ENCODE results near the gene GPHN.
A peak's percentile ranks its signal among the peaks of the same experiment; 100 is the strongest.

GPHN gene

DNA sequence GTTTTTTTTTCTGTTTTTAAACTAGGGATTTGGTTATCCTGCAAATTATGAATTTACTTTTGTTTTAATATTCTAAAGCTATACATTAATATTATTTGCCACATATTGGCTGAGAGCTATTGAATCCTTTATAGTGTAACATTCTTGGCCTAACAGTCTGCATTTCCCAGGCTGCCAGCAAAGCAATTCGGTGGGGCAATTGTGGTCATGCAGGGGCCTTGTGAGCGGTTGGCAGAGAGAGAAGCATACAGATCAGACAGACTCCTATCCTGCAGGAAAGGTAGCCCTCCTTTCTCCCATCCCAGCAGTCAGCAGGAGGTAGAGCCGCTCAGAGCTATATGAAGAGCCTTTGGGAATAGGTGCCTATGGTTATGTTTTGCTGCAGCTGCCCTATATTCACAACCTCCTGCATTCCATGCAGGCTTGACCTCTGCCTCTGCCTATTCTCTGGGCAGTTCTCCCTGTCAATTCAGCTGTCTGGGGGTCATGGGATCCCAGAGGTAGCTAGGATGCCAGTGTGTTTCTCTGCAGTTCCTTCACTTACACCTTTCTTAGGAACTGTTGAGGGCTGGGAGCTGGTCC, 144.7 kb downstream of the GPHN start:
- no peak overlapping the region for H3K4me3 ChIP-seq (ENCODE audit: control insufficient read depth, low read depth, low read length)
- no peak for TF ChIP-seq CTCF (conservative IDR thresholded peaks at IDR 0.05; ENCODE audit: control insufficient read depth, insufficient read depth, low read depth, low read length)
- DNase-seq (ENCODE audit: low read depth): no peak

DNA sequence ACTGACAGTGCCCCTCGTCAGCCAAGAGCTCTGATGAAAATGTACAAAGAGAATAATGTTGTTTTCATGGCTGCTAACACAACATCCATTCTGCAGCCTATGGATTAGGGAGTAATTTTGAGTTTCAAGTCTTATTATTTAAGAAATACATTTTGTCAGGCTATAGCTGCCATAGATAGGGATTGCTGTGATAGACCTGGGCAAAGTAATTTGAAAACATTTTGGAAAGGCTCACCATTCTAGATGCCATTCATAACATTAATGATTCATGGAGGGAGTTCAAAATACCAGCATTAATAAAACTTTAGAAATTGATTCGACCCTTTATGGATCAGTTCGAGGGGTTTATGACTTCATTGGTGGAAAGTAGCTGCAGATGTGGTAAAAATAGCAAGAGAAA, 149.8 kb downstream of the GPHN start:
- no peak for DNase-seq (ENCODE audit: low read depth)
- TF ChIP-seq CTCF (conservative IDR thresholded peaks at IDR 0.05; ENCODE audit: control insufficient read depth, insufficient read depth, low read depth, low read length): no peak

GRCh38 chr14:66662374-66662773, 154.4 kb downstream of the GPHN start:
- peak; percentile 56 for TF ChIP-seq CTCF (conservative IDR thresholded peaks at IDR 0.05; ENCODE audit: control insufficient read depth, insufficient read depth, low read depth, low read length)
- peak; percentile 32 for DNase-seq (ENCODE audit: low read depth)
- H3K4me3 ChIP-seq (ENCODE audit: control insufficient read depth, low read depth, low read length): no peak overlapping the region

More for the DNA sequence above, 149.8 kb downstream of the GPHN start:
- no peak overlapping the region for H3K4me3 ChIP-seq (ENCODE audit: control insufficient read depth, low read depth, low read length)

- no peak for TF ChIP-seq CTCF (conservative IDR thresholded peaks at IDR 0.05; ENCODE audit: control insufficient read depth, insufficient read depth, low read depth, low read length)
- H3K4me3 ChIP-seq (ENCODE audit: control insufficient read depth, low read depth, low read length): no peak overlapping the region
- DNase-seq (ENCODE audit: low read depth): no peak
Observed at GRCh38 chr14:66677780-66678179, 169.8 kb downstream of the GPHN start.

DNA sequence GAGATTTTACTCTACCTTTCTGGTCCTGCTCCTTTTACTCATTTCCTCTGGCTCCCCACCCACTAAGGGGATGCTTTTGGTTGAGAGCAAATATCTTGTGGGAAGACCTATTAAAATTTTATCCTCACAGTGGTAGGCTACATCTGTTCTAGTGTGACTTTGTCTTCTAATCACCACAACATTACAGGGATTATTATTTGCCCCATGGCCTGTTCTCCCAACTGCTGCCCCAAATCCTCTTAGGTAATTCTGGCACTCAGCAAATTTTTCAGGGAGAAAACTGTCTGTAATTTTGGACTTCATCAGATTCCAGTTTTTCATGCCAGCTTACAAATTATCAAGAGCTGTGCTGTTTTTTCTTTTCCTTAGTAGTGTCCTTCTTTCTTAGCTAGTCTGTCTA, 172.3 kb downstream of the GPHN start:
- no peak for DNase-seq (ENCODE audit: low read depth)
- no peak overlapping the region for H3K4me3 ChIP-seq (ENCODE audit: control insufficient read depth, low read depth, low read length)
- TF ChIP-seq CTCF (conservative IDR thresholded peaks at IDR 0.05; ENCODE audit: control insufficient read depth, insufficient read depth, low read depth, low read length): no peak

DNA sequence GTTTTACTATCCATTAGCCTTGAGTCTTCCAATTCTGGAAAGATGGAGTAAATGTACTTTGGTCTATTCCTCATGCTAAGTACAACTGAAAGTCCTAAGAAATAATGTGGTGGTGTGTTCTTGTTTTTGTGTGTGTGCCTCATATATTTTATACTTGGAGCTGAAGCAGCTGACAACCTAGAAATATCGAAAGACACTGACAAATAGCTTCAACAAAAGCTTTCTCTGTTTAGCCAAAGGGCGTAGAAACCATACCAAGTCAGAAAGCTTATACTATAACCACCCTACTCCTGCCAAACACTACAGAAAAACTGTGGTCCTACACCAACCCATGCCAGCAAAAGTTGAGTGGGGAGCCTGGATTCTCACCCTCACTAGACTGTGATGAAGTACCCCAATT, 188.4 kb downstream of the GPHN start:
- TF ChIP-seq CTCF (conservative IDR thresholded peaks at IDR 0.05; ENCODE audit: control insufficient read depth, insufficient read depth, low read depth, low read length): no peak
- DNase-seq (ENCODE audit: low read depth): no peak
- H3K4me3 ChIP-seq (ENCODE audit: control insufficient read depth, low read depth, low read length): no peak overlapping the region

DNA sequence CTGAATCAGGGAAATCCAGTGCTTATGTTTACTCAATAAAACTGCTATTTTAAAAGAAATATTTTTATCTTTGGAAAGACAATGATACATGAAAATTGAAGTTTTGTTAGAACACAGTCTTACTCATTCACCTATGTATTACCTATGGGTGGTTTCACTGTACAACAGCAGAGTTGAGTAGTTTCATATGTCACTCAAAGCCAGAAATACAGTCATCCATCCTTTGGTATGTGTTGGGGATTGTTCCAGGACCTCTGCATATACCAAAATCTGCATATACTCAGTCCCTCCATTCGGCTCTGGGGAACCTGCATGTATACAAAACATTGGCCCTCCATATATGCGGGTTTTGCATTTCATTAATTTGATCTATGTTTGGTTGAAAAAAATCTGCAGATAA, 190.6 kb downstream of the GPHN start:
- no peak overlapping the region for H3K4me3 ChIP-seq (ENCODE audit: control insufficient read depth, low read depth, low read length)
- TF ChIP-seq CTCF (conservative IDR thresholded peaks at IDR 0.05; ENCODE audit: control insufficient read depth, insufficient read depth, low read depth, low read length): no peak
- no peak for DNase-seq (ENCODE audit: low read depth)
